ENCODE results near the gene OSBPL5.
"Not testable (repeated sequence)": the region's sequence is repeated elsewhere in the genome, so short reads cannot be mapped to it uniquely, and the experiment has no call there.

OSBPL5 gene

DNA sequence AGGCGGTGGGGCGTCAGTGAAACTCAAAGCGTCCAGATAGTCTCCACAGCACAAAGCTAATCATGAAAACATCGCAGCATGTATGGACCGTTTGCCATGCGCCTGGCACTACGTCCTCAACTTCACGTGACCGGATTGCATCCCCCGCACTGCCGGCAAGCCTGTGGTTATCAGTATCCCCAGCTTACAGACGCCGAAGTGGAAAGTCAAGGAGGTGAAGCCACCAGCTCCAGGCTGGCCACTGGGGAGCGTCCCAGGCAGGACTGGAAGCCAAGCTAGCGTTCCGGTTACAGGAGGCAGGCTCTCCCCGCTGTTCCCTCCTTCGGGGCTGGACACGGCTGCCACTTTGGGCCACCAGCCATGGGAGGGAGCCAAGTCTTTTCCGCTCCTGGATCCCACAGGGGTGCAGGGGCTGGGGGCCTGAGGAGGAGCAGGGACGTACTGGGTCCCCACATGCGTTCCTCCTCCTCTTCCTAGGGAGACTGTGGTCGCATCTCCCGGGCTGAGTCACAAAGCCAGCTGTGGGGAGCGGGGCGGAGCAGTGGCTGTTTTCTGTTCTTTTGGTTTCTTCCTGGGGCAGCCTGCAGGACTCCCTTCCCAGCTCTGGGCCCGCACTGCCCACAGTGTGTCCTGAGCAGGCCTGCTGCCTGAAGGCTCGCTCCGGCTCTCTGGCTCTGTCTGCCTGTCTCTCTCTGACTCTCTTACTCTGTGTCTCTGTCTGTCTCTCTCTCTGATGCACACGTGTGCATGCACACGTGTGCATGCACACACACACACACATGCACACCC is 4.3 kb upstream of the OSBPL5 start:
- DNase-seq (ENCODE audit: low spot score), result peak; percentile 31
- peak overlapping the region; percentile 67 for H3K27ac ChIP-seq
- ChIA-PET POLR2A (ENCODE audit: low non-redundant PET) (interaction anchor here (0.8 kb wide), 1 partner anchor 55 kb away, joined by 3 read pairs; no protein-coding TSS in a partner anchor), CTCF (interaction anchor here (1.2 kb wide), 1 partner anchor 35 kb away, joined by 4 read pairs; no protein-coding TSS in a partner anchor)
- TF ChIP-seq, protein P1, sequence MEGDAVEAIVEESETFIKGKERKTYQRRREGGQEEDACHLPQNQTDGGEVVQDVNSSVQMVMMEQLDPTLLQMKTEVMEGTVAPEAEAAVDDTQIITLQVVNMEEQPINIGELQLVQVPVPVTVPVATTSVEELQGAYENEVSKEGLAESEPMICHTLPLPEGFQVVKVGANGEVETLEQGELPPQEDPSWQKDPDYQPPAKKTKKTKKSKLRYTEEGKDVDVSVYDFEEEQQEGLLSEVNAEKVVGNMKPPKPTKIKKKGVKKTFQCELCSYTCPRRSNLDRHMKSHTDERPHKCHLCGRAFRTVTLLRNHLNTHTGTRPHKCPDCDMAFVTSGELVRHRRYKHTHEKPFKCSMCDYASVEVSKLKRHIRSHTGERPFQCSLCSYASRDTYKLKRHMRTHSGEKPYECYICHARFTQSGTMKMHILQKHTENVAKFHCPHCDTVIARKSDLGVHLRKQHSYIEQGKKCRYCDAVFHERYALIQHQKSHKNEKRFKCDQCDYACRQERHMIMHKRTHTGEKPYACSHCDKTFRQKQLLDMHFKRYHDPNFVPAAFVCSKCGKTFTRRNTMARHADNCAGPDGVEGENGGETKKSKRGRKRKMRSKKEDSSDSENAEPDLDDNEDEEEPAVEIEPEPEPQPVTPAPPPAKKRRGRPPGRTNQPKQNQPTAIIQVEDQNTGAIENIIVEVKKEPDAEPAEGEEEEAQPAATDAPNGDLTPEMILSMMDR (conservative IDR thresholded peaks at IDR 0.05; ENCODE audit: low read depth), result 0 out of 2 replicates have a peak, but pooled peaks have one; percentile 14

GRCh38 chr11:3168742-3169254 is 3.7 kb upstream of the OSBPL5 start:
- peak overlapping the region; percentile 67; the same call in 1 of the 2 replicates for H3K27ac ChIP-seq
- CTCF ChIA-PET, result interaction anchor here (0.6 to 1.2 kb wide), 2 partner anchors 34 to 66 kb away, joined by 4 read pairs; no protein-coding TSS in a partner anchor
- POLR2A ChIA-PET (ENCODE audit: low non-redundant PET), result interaction anchor here (0.8 kb wide), 1 partner anchor 56 kb away, joined by 3 read pairs; no protein-coding TSS in a partner anchor
- not testable (repeated sequence) for DNase-seq (ENCODE audit: low spot score)

GRCh38 chr11:3167143-3168119 is 2.3 kb upstream of the OSBPL5 start:
- POLR2A ChIA-PET (ENCODE audit: low non-redundant PET), result no interaction called here
- no peak for DNase-seq (ENCODE audit: low spot score)
- TF ChIP-seq, protein P1 (conservative IDR thresholded peaks at IDR 0.05; ENCODE audit: low read depth), result no peak
- no peak overlapping the region for H3K27ac ChIP-seq
- CTCF ChIA-PET, result no interaction called here

DNA sequence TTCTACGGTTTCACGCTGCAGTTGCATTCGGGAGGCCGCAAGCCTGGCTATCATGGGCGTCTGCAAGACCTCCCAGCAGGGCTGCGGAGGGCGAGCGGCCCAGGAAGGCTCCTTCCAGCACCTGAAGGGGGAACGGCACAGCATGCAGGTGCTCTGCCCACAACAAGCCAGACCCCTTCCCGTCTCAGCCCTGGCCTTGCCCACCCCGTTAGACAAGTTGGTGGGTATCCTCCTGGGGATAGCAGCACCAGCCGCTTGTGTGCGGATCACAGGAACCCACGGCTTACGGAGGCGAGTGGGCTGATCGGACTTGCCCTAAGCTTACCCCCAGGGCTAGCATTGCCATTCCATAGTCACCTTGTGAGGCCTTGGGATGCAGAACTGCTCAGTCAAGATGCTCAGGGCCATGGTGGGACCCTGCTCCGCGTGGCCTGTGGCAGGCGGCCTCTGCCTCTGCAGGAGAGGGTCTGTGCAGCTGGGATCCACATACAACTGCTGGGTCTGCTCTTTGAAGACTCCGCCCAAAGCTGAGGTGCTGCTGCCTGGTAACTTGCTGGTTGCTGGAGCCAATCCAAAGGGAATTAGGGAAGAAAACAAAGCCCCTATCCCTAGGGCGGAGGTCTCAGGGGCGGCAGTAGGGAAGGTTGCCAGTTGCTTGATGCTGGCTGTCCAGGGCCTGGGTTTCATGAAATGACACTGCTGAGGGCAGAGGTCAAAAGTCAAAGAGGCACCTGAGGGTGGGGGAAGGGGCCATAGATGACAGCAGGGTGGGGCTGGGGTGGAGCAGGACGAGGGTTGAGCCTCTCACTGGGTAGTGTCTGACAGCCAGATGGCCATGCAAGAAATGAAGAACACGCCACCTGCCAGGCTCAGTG is 1.4 kb upstream of the OSBPL5 start:
- TF ChIP-seq, protein P1 (conservative IDR thresholded peaks at IDR 0.05; ENCODE audit: low read depth), result no peak
- ChIA-PET POLR2A (ENCODE audit: low non-redundant PET) (no interaction called here), CTCF (interaction anchor here (0.7 kb wide), 2 partner anchors 75 to 236 kb away, joined by 3 to 4 read pairs; no protein-coding TSS in a partner anchor)
- no peak for DNase-seq (ENCODE audit: low spot score)
- no peak overlapping the region for H3K27ac ChIP-seq

- TF ChIP-seq, protein P1 (conservative IDR thresholded peaks at IDR 0.05; ENCODE audit: low read depth), result no peak
- ChIA-PET POLR2A (ENCODE audit: low non-redundant PET) (no interaction called here), CTCF (interaction anchor here (0.7 kb wide), 1 partner anchor 235 kb away, joined by 4 read pairs; no protein-coding TSS in a partner anchor)
- H3K27ac ChIP-seq, result no peak overlapping the region
- no peak for DNase-seq (ENCODE audit: low spot score)
Measured at GRCh38 chr11:3165916-3166267, 782 bp upstream of the OSBPL5 start.

DNA sequence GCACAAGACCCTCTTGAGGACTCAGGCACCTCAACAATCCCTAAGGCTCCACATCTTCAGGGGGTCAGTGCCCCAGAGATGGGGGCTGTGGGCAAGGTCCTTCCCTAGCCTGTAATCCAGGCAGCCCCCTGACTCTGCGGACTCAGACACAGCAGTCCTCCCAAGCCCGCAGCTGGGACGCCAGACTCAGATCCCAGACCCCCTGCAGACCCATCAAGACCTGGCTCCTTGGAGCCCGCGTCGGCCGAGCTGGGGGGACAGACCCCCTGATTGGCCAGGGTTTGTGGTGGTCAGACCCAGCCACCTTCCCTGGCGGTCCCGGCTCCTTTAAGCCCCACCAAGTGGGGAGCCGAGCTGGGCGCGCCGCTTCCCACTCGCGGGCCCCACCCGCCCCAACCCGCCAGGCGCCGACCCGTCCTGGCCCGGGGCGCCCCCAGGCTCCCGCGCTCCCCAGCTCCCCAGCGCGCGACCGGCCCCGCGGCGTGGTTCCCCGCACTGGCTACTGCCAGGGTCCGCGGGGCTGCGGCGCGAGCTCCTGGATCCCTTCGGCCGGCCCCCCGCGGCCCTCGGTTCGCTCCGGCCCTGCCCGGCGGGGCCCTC is 458 bp downstream of the OSBPL5 start:
- ChIA-PET CTCF (interaction anchor here (0.6 to 0.7 kb wide), 2 partner anchors 11 to 234 kb away, joined by 4 to 6 read pairs; no protein-coding TSS in a partner anchor), POLR2A (ENCODE audit: low non-redundant PET) (no interaction called here)
- DNase-seq (ENCODE audit: low spot score), result no peak
- peak overlapping the region; percentile 77 for H3K27ac ChIP-seq
- TF ChIP-seq, protein P1 (conservative IDR thresholded peaks at IDR 0.05; ENCODE audit: low read depth), result no peak

Measured in RWPE1 (cell line).